ENCODE data around the gene MCF2L. TPM values are rescaled to one million over a fixed set of nuclear protein-coding genes. Genes with fewer than 3 reads are reported as not detected.

The MCF2L gene
- total and polyA plus RNA-seq, 10 of the 15 experiments (the other 5 are each of a cell fraction or from before 2014, with no cell fraction given) = 0.06 to 1.1 (median 0.21) TPM; not detected in 2

GRCh38 chr13:113138792-113139551, 170.0 kb downstream of the MCF2L start:
- in situ Hi-C loops (cut with MboI) (no loop called here), intact Hi-C loops (cut with micrococcal nuclease; ENCODE audit: unreplicated experiment) (no loop called here)
- Histone ChIP-seq H3K79me2 (ENCODE audit: control insufficient read depth, insufficient read depth, low read length) (no peaks in the 10 kb centered on the region), H2AFZ (ENCODE audit: control insufficient read depth, low read depth, low read length) (no peak overlapping the region), H3K4me2 (ENCODE audit: control insufficient read depth, insufficient read depth) (no peak overlapping the region), H3K36me3 (ENCODE audit: control insufficient read depth in 2 of 2, insufficient read depth in 2 of 2, low read length in 1 of 2) (no peaks in the 10 kb centered on the region), H3K9me3 (replicated peaks; ENCODE audit: control insufficient read depth, insufficient read depth, low read length) (peaks cover 2% of the 10 kb centered on the region; the same call in 1 of the 3 replicates), H3K9ac (ENCODE audit: control insufficient read depth, insufficient read depth, low read length) (no peak overlapping the region), H3K27ac (ENCODE audit: control insufficient read depth, insufficient read depth) (no peak overlapping the region), H3K4me1 (ENCODE audit: control insufficient read depth, insufficient read depth, low read length) (no peaks in the 10 kb centered on the region), H4K20me1 (ENCODE audit: control insufficient read depth, insufficient read depth) (no peaks in the 10 kb centered on the region), H3K4me3 (no peak overlapping the region), H3K27me3 (replicated peaks in 1 of 2; ENCODE audit: control insufficient read depth in 2 of 2, insufficient read depth in 2 of 2, low read length in 1 of 2) (no peaks in the 10 kb centered on the region; a peak in 1 of 4 replicates)
- ChIA-PET RAD21 (ENCODE audit: unreplicated experiment) (no interaction called here), SMC1A (ENCODE audit: uncharacterized antibody, unreplicated experiment) (no interaction called here), POLR2A (no interaction called here), CTCF (no interaction called here)
- no TSS peak for BruUV-seq (replicated peaks)
- no peak for ATAC-seq
- WGBS (ENCODE audit: insufficient coverage, insufficient replicate concordance, low lambda C conversion rate, missing lambda C conversion rate) = 38% methylated on average over 16 of the region's 16 CpGs
- FAIRE-seq = no peak
- DNase-seq (ENCODE audit: low read depth, low spot score) = no peak
- TF ChIP-seq, protein P1, sequence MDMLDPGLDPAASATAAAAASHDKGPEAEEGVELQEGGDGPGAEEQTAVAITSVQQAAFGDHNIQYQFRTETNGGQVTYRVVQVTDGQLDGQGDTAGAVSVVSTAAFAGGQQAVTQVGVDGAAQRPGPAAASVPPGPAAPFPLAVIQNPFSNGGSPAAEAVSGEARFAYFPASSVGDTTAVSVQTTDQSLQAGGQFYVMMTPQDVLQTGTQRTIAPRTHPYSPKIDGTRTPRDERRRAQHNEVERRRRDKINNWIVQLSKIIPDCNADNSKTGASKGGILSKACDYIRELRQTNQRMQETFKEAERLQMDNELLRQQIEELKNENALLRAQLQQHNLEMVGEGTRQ (IDR thresholded peaks at IDR 0.05; ENCODE audit: borderline replicate concordance, low read depth, low read length) = no peak
- TF ChIP-seq NR2C2 (IDR thresholded peaks at IDR 0.05; ENCODE audit: borderline replicate concordance, control insufficient read depth, insufficient read length, low read depth) = no peak
- no peak for TF ChIP-seq SMAD1 (IDR thresholded peaks at IDR 0.05; ENCODE audit: low read depth, partially characterized antibody)
- TF ChIP-seq BCL3 (IDR thresholded peaks at IDR 0.05; ENCODE audit: borderline replicate concordance, insufficient read depth, low read depth, low read length, poor library complexity, severe bottlenecking) = no peak
- TF ChIP-seq POU2F2 (IDR thresholded peaks at IDR 0.05; ENCODE audit: borderline replicate concordance, low read depth, low read length) = no peak
- TF ChIP-seq SMAD5 (IDR thresholded peaks at IDR 0.05; ENCODE audit: low read depth) = no peak
- TF ChIP-seq BCL11A (IDR thresholded peaks at IDR 0.05; ENCODE audit: low read depth, low read length) = no peak
- no peak for TF ChIP-seq PRDM15 (CRISPR knock-in tag; IDR thresholded peaks at IDR 0.05)
- no peak for TF ChIP-seq SIN3A (IDR thresholded peaks at IDR 0.05; ENCODE audit: low read depth, low read length)
- no peak for TF ChIP-seq HCFC1 (IDR thresholded peaks at IDR 0.05; ENCODE audit: low read length)
- no peak for TF ChIP-seq RB1 (IDR thresholded peaks at IDR 0.05; ENCODE audit: borderline replicate concordance)
- no peak for TF ChIP-seq ZBED1 (IDR thresholded peaks at IDR 0.05; ENCODE audit: borderline replicate concordance)
- no peak for TF ChIP-seq RBBP5 (conservative IDR thresholded peaks at IDR 0.05)
- TF ChIP-seq, protein P2, sequence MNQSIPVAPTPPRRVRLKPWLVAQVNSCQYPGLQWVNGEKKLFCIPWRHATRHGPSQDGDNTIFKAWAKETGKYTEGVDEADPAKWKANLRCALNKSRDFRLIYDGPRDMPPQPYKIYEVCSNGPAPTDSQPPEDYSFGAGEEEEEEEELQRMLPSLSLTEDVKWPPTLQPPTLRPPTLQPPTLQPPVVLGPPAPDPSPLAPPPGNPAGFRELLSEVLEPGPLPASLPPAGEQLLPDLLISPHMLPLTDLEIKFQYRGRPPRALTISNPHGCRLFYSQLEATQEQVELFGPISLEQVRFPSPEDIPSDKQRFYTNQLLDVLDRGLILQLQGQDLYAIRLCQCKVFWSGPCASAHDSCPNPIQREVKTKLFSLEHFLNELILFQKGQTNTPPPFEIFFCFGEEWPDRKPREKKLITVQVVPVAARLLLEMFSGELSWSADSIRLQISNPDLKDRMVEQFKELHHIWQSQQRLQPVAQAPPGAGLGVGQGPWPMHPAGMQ (IDR thresholded peaks at IDR 0.05; ENCODE audit: borderline replicate concordance) = no peak
